SK-N-SH (cell line): ENCODE measurements around the gene ZBTB38. TPM values are rescaled to one million over a fixed set of nuclear protein-coding genes. Genes with fewer than 3 reads are reported as not detected.

Experiments
- CTCF ChIA-PET: fragments of 300-600, 350-600 bp; formaldehyde crosslinking; extraction: SDS; loops from one replicate; lab custom pipeline; 2021; lab: Yijun Ruan, JAX
- POLR2A ChIA-PET: fragments of 350-600 bp; sonication (Branson Sonifier 250); formaldehyde crosslinking; extraction: SDS; loops from one replicate; lab custom pipeline; 2020; ENCODE audit warnings: antibody characterized with exemption, inconsistent platforms; lab: Yijun Ruan, JAX
- DNase-seq: peaks from one replicate; pipeline ENCODE4 v3.0.0; 2012
- H2AFZ ChIP-seq: fragments of 200-600 bp; sonication (generic); 2 replicates; pipeline ENCODE4 v1.8.1; 2016; ENCODE audit warnings: antibody characterized with exemption, mild to moderate bottlenecking, low read depth
- H3F3A ChIP-seq: fragments of 200-600 bp; sonication (generic); replicated peaks from 2 replicates; pipeline ENCODE3; 2016; ENCODE audit warnings: antibody characterized with exemption, mild to moderate bottlenecking; ENCODE audit not compliant: insufficient read depth
- H3K27ac ChIP-seq, 2 experiments: fragments of 200-500 bp in 1 of 2; fragments of 200-600 bp in 1 of 2; sonication (Bioruptor generic) in 1 of 2; sonication (generic), shearing (Covaris generic) in 1 of 2; 2 replicates each; pipeline versions ENCODE4 v1.5.1 to v1.6.1; 2014 to 2016; ENCODE audit warnings: low read depth in 2 of 2, inconsistent platforms in 1 of 2, low read length in 1 of 2, mild to moderate bottlenecking in 1 of 2, mixed read lengths in 1 of 2
- H3K27me3 ChIP-seq: fragments of 200-600 bp; sonication (generic), shearing (Covaris generic); 2 replicates; pipeline ENCODE4 v1.6.1; 2016; ENCODE audit warnings: mixed run types; ENCODE audit not compliant: insufficient read depth
- H3K36me3 ChIP-seq, 2 experiments: fragments of 200-500 bp in 1 of 2; fragments of 200-600 bp in 1 of 2; sonication (Bioruptor generic) in 1 of 2; sonication (generic) in 1 of 2; replicated peaks in 1 of 2; 2 replicates each; pipeline versions ENCODE3 to v1.5.1; 2014 to 2016; ENCODE audit warnings: low read length in 1 of 2, mild to moderate bottlenecking in 1 of 2; ENCODE audit not compliant: insufficient read depth in 2 of 2, control insufficient read depth in 1 of 2
- H3K4me1 ChIP-seq, 2 experiments: fragments of 200-500 bp in 1 of 2; fragments of 200-600 bp in 1 of 2; sonication (Bioruptor generic) in 1 of 2; sonication (generic), shearing (Covaris generic) in 1 of 2; 2 replicates each; pipeline versions ENCODE4 v1.5.1 to v1.6.1; 2014 to 2016; ENCODE audit warnings: low read depth in 1 of 2, low read length in 1 of 2, mixed run types in 1 of 2; ENCODE audit not compliant: insufficient read depth in 2 of 2, control insufficient read depth in 1 of 2
- H3K4me2 ChIP-seq: fragments of 200-600 bp; sonication (generic), shearing (Covaris generic); 2 replicates; pipeline ENCODE4 v1.6.1; 2017; ENCODE audit warnings: mixed run types
- H3K4me3 ChIP-seq, 2 experiments: fragments of 200-500 bp in 1 of 2; fragments of 200-600 bp in 1 of 2; sonication (Bioruptor generic) in 1 of 2; sonication (generic), shearing (Covaris generic) in 1 of 2; 2 replicates each; pipeline versions ENCODE4 v1.5.1 to v1.8.1; 2014 to 2016; ENCODE audit warnings: low read depth in 2 of 2, inconsistent platforms in 1 of 2, low read length in 1 of 2, mild to moderate bottlenecking in 1 of 2, mixed read lengths in 1 of 2, moderate library complexity in 1 of 2
- H3K79me2 ChIP-seq: fragments of 200-600 bp; sonication (generic); 2 replicates; pipeline ENCODE4 v1.8.1; 2017; ENCODE audit warnings: mild to moderate bottlenecking; ENCODE audit not compliant: insufficient read depth
- H3K9ac ChIP-seq: fragments of 200-600 bp; sonication (generic); 2 replicates; pipeline ENCODE4 v1.6.1; 2017; ENCODE audit warnings: mixed run types
- H3K9me2 ChIP-seq: fragments of 200-600 bp; sonication (generic); 2 replicates; pipeline ENCODE4 v1.6.1; 2017; ENCODE audit warnings: mixed run types
- H3K9me3 ChIP-seq: fragments of 200-600 bp; sonication (generic); 2 replicates; pipeline ENCODE4 v1.6.1; 2017; ENCODE audit warnings: mixed run types, mild to moderate bottlenecking, moderate library complexity
- H4K20me1 ChIP-seq: fragments of 200-600 bp; sonication (generic); 2 replicates; pipeline ENCODE4 v1.6.1; 2017; ENCODE audit warnings: mild to moderate bottlenecking, mixed run types; ENCODE audit not compliant: insufficient read depth
- CTCF ChIP-seq: fragments of 200-600 bp; sonication (generic); IDR thresholded peaks from 2 replicates; pipeline ENCODE4 v1.6.1; 2017; ENCODE audit warnings: antibody characterized with exemption, mild to moderate bottlenecking, moderate library complexity
- ELF1 ChIP-seq: IDR thresholded peaks from 2 replicates; pipeline ENCODE4 v1.4.0; 2012
- FOXM1 ChIP-seq: IDR thresholded peaks from 2 replicates; pipeline ENCODE4 v1.4.0; 2012; ENCODE audit warnings: low read depth, mild to moderate bottlenecking
- JUND ChIP-seq: IDR thresholded peaks from 2 replicates; pipeline ENCODE4 v1.4.0; 2012
- MAX ChIP-seq: IDR thresholded peaks from 2 replicates; pipeline ENCODE4 v1.4.0; 2012; ENCODE audit warnings: low read depth
- MEF2A ChIP-seq: IDR thresholded peaks from 2 replicates; pipeline ENCODE4 v1.4.0; 2012; ENCODE audit warnings: low read depth, borderline replicate concordance
- NRF1 ChIP-seq: IDR thresholded peaks from 2 replicates; pipeline ENCODE4 v1.6.1; 2012; ENCODE audit warnings: low read depth, mild to moderate bottlenecking, low read length
- RAD21 ChIP-seq: IDR thresholded peaks from 2 replicates; pipeline ENCODE4 v1.6.1; 2012; ENCODE audit warnings: mild to moderate bottlenecking, low read length
- RCOR1 ChIP-seq: fragments of 150-350 bp; IDR thresholded peaks from 2 replicates; pipeline ENCODE4 v1.6.1; 2017; ENCODE audit warnings: antibody characterized with exemption, low read length
- REST ChIP-seq: IDR thresholded peaks from 2 replicates; pipeline ENCODE4 v1.6.1; 2012; ENCODE audit warnings: mild to moderate bottlenecking, low read depth, low read length, moderate library complexity
- RFX5 ChIP-seq: IDR thresholded peaks from 2 replicates; pipeline ENCODE4 v1.6.1; 2012; ENCODE audit warnings: mild to moderate bottlenecking, improper control_type of control experiment, low read length
- RXRA ChIP-seq: IDR thresholded peaks from 2 replicates; pipeline ENCODE4 v1.4.0; 2012; ENCODE audit warnings: low read depth, mild to moderate bottlenecking, borderline replicate concordance
- SIN3A ChIP-seq: IDR thresholded peaks from 2 replicates; pipeline ENCODE4 v1.6.1; 2012; ENCODE audit warnings: low read depth, mild to moderate bottlenecking, low read length, moderate library complexity, borderline replicate concordance
- WGBS: methylation state at CpG from one replicate; pipeline ENCODE4 v1.1.6; 2017; ENCODE audit warnings: low lambda C conversion rate; 5-methylcytosine and 5-hydroxymethylcytosine counted together
- polyA plus RNA-seq, 3 experiments: library from polyadenylated mRNA; depleted of rRNA; stranded (reverse); fragments of >200 nt; gene quantifications; 2 replicates each; pipeline ENCODE4 v1.2.3, GENCODE V29; 2012
- TF ChIP-seq, protein P1 (sequence below): fragments of 150-350 bp; IDR thresholded peaks from 2 replicates; pipeline ENCODE4 v1.6.1; 2016; ENCODE audit warnings: mild to moderate bottlenecking, low read depth, low read length
- TF ChIP-seq, protein P2 (sequence below): IDR thresholded peaks from 2 replicates; pipeline ENCODE4 v1.4.0; 2012; ENCODE audit warnings: low read depth, borderline replicate concordance
- TF ChIP-seq, protein P3 (sequence below): fragments of 150-350 bp; IDR thresholded peaks from 2 replicates; pipeline ENCODE4 v1.6.1; 2017; ENCODE audit warnings: antibody characterized with exemption, low read length, low read depth, borderline replicate concordance

Gene ZBTB38
- polyA plus RNA-seq, 1 of the 3 experiments (the other 2 are of a cell fraction) = 10.1 TPM

- no peak for DNase-seq
- Histone ChIP-seq H3K9me3 (no peaks in the 10 kb centered on the region), H3F3A (no peaks in the 10 kb centered on the region), H3K27me3 (no peaks in the 10 kb centered on the region)
- POLR2A ChIA-PET = no interaction called here
- no peak for TF ChIP-seq REST
- TF ChIP-seq, protein P1, sequence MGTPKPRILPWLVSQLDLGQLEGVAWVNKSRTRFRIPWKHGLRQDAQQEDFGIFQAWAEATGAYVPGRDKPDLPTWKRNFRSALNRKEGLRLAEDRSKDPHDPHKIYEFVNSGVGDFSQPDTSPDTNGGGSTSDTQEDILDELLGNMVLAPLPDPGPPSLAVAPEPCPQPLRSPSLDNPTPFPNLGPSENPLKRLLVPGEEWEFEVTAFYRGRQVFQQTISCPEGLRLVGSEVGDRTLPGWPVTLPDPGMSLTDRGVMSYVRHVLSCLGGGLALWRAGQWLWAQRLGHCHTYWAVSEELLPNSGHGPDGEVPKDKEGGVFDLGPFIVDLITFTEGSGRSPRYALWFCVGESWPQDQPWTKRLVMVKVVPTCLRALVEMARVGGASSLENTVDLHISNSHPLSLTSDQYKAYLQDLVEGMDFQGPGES = no peak
- TF ChIP-seq, all 33 proteins: peak for 0
- WGBS = 73% methylated on average over 6 of the region's 6 CpGs
- H2AFZ ChIP-seq = no peak overlapping the region
- H3K4me1 ChIP-seq = no peaks in the 10 kb centered on the region
- H4K20me1 ChIP-seq = no peaks in the 10 kb centered on the region
- H3K9ac ChIP-seq = no peak overlapping the region
- H3K4me3 ChIP-seq = no peak overlapping the region
- CTCF ChIA-PET = interaction anchor here (0.6 to 3.6 kb wide), 8 partner anchors 8 to 122 kb away, joined by 3 to 15 read pairs (median 6); partner anchors contain the start of gene PXYLP1
- no peaks in the 10 kb centered on the region for H3K79me2 ChIP-seq
- H3K9me2 ChIP-seq = no peaks in the 10 kb centered on the region
- H3K36me3 ChIP-seq = no peaks in the 10 kb centered on the region
- no peak overlapping the region for H3K4me2 ChIP-seq
- no peak overlapping the region for H3K27ac ChIP-seq
These were observed 14.4 kb upstream of the ZBTB38 start for GRCh38 chr3:141353652-141354495.

- H3K9me3 ChIP-seq = no peaks in the 10 kb centered on the region
- DNase-seq = no peak
- 83% methylated on average over 3 of the region's 3 CpGs for WGBS
- no peak overlapping the region for H2AFZ ChIP-seq
- H3K27me3 ChIP-seq = no peaks in the 10 kb centered on the region
- CTCF ChIA-PET = interaction anchor here (1.2 to 3.6 kb wide), 7 partner anchors 43 to 123 kb away, joined by 3 to 15 read pairs (median 7); partner anchors contain the start of gene PXYLP1
- no peaks in the 10 kb centered on the region for H3F3A ChIP-seq
- no peak overlapping the region for H3K4me3 ChIP-seq
- H3K79me2 ChIP-seq = no peaks in the 10 kb centered on the region
- POLR2A ChIA-PET = no interaction called here
- H4K20me1 ChIP-seq = no peaks in the 10 kb centered on the region
- no peaks in the 10 kb centered on the region for H3K36me3 ChIP-seq
- no peak overlapping the region for H3K9ac ChIP-seq
- H3K9me2 ChIP-seq = no peaks in the 10 kb centered on the region
- H3K4me1 ChIP-seq = no peaks in the 10 kb centered on the region
- H3K27ac ChIP-seq = no peak overlapping the region
- no peak overlapping the region for H3K4me2 ChIP-seq
- TF ChIP-seq, protein P1 = no peak
- TF ChIP-seq, protein P2, sequence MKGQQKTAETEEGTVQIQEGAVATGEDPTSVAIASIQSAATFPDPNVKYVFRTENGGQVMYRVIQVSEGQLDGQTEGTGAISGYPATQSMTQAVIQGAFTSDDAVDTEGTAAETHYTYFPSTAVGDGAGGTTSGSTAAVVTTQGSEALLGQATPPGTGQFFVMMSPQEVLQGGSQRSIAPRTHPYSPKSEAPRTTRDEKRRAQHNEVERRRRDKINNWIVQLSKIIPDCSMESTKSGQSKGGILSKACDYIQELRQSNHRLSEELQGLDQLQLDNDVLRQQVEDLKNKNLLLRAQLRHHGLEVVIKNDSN = no peak
- TF ChIP-seq RAD21 (no peak), RXRA (no peak), SIN3A (no peak), MAX (no peak), RCOR1 (no peak), FOXM1 (no peak), RFX5 (no peak), ELF1 (no peak), MEF2A (no peak), NRF1 (no peak), CTCF (no peak), JUND (no peak)
- TF ChIP-seq, protein P3, sequence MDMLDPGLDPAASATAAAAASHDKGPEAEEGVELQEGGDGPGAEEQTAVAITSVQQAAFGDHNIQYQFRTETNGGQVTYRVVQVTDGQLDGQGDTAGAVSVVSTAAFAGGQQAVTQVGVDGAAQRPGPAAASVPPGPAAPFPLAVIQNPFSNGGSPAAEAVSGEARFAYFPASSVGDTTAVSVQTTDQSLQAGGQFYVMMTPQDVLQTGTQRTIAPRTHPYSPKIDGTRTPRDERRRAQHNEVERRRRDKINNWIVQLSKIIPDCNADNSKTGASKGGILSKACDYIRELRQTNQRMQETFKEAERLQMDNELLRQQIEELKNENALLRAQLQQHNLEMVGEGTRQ = no peak
These were observed 13.8 kb upstream of the ZBTB38 start for GRCh38 chr3:141354517-141354916.
